Jurkat, Clone E6-1 (cell line): ENCODE measurements around the gene RIMKLB.
"Not testable (repeated sequence)": the region's sequence is repeated elsewhere in the genome, so short reads cannot be mapped to it uniquely, and the experiment has no call there.

Experiments
- DNase-seq: peaks from one replicate; pipeline ENCODE4 v3.0.0-alpha.2; 2011; ENCODE audit warnings: low read depth, low spot score
- H3K4me3 ChIP-seq: 2 replicates; pipeline ENCODE4 v1.5.1; 2011; ENCODE audit warnings: mild to moderate bottlenecking, low read length, control low read depth, moderate library complexity

Gene RIMKLB

DNA sequence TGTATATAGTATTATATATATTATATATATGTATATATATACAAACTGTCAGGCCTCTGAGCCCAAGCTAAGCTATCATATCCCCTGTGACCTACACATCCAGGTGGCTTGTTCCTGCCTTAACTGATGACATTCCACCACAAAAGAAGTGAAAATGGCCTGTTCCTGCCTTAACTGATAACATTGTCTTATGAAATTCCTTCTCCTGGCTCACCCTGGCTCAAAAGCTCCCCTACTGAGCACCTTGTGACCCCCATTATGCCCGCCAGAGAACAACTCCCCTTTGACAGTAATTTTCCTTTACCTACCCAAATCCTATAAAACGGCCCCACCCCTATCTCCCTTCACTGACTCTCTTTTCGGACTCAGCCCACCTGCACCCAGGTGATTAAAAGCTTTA lies 107.0 kb downstream of the RIMKLB start:
- not testable (repeated sequence) for H3K4me3 ChIP-seq, DNase-seq

DNA sequence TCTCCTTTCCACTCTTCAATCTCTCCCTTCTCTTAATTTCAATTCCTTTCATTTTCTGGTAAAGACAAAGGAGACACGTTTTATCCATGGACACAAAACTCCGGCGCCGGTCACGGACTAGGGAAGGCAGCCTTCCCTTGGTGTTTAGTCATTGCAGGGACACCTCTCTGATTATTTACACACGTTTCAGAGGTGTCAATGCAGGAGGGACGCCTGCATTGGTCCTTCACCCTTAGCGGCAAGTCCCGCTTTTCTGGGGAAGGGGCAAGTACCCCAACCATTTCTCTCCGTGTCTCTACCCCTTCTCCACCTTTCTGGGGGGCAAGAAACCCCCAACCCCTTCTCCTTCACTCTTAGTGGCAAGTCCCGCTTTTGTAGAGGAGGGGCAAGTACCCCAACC lies 107.7 kb downstream of the RIMKLB start:
- not testable (repeated sequence) for DNase-seq, H3K4me3 ChIP-seq

GRCh38 chr12:8807084-8807483 lies 109.3 kb downstream of the RIMKLB start:
- not testable (repeated sequence) for DNase-seq, H3K4me3 ChIP-seq

DNA sequence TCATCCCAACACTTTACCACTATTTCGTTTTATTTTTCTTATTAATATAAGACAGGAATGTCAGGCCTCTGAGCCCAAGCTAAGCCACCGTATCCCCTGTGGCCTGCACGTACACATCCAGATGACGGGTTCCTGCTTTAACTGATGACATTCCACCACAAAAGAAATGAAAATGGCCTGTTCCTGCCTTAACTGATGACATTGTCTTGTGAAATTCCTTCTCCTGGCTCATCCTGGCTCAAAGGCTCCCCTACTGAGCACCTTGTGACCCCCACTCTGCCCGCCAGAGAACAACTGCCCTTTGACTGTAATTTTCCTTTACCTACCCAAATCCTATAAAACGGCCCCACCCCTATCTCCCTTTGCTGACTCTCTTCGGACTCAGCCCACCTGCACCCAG lies 112.3 kb downstream of the RIMKLB start:
- DNase-seq, H3K4me3 ChIP-seq: not testable (repeated sequence)

DNA sequence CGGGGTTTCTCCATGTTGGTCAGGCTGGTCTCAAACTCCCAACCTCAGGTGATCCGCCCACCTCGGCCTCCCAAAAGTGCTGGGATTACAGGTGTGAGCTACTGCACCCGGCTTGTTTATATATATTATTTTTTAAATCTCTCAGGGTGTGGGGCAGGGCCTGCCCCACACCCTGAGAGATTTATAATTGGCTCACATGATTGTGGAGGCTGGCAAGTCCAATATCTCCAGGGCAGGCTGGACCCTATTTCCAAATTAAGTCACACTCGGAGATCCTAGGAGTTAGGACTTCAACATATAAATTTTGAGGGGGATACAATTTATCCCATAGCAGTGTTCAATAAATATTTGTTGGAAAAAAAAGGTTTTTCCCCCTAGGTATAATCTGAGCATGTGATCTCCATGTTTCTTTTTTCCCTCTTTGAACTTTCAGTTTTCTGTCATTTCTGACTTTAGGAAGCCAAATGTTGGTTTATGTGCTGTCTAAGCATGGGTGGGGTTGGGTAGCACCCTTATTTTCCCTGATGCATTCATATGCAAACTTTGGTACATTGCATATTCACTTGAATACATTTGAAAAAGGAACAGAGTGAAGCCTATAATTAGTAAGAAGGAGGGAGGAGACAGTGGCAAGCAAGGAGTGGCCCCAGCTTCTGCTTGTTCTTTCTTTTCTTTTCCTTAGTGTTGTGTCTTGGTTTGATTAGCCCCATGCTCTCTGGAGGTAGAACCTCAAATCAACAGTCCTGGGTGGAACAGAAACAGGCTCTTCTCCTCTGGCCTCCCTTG lies 116.0 kb downstream of the RIMKLB start:
- no peak for DNase-seq

GRCh38 chr12:8816448-8817050 lies 118.8 kb downstream of the RIMKLB start:
- no peak for DNase-seq
- H3K4me3 ChIP-seq: no peak overlapping the region

More for the DNA sequence above, 116.0 kb downstream of the RIMKLB start:
- H3K4me3 ChIP-seq: no peak overlapping the region

- no peak for DNase-seq
- H3K4me3 ChIP-seq: no peak overlapping the region
Measured at GRCh38 chr12:8817856-8818255, 120.1 kb downstream of the RIMKLB start.

GRCh38 chr12:8818526-8818925 lies 120.7 kb downstream of the RIMKLB start:
- no peak overlapping the region for H3K4me3 ChIP-seq

GRCh38 chr12:8819666-8819980 lies 121.8 kb downstream of the RIMKLB start:
- no peak for DNase-seq
- no peak overlapping the region for H3K4me3 ChIP-seq

More at GRCh38 chr12:8818526-8818925, 120.7 kb downstream of the RIMKLB start:
- no peak for DNase-seq

- H3K4me3 ChIP-seq, DNase-seq: not testable (repeated sequence)
Measured at GRCh38 chr12:8820676-8821407, 123.1 kb downstream of the RIMKLB start.

DNA sequence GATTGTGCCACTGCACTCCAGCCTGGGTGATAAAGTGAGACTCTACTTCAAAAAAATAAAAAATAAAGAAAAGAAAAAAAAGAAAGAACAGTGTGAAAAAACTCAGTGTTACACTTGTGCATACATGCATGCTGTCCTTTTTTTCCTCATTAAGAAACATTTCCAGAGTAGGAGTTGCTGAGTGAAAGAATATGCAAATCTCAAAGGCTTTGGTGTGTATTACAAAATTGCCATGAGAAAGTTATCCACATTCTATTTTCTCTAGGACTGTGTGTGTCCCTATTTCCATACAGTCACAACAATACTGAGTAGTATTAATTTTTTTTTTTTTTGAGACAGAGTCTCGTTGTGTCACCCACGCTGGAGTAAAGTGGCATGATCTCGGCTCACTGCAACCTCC lies 123.8 kb downstream of the RIMKLB start:
- DNase-seq: no peak
- no peak overlapping the region for H3K4me3 ChIP-seq

GRCh38 chr12:8822298-8822697 lies 124.5 kb downstream of the RIMKLB start, which contains the start of gene A2ML1:
Gene A2ML1 (plus strand): TSS chr12:8822621. CDS start chr12:8822652, 31 bp downstream.
- DNase-seq: no peak
- H3K4me3 ChIP-seq: no peak within 1 kb of the TSS

- H3K4me3 ChIP-seq: no peak overlapping the region
- no peak for DNase-seq
Measured at GRCh38 chr12:8823565-8824300, 125.9 kb downstream of the RIMKLB start.

DNA sequence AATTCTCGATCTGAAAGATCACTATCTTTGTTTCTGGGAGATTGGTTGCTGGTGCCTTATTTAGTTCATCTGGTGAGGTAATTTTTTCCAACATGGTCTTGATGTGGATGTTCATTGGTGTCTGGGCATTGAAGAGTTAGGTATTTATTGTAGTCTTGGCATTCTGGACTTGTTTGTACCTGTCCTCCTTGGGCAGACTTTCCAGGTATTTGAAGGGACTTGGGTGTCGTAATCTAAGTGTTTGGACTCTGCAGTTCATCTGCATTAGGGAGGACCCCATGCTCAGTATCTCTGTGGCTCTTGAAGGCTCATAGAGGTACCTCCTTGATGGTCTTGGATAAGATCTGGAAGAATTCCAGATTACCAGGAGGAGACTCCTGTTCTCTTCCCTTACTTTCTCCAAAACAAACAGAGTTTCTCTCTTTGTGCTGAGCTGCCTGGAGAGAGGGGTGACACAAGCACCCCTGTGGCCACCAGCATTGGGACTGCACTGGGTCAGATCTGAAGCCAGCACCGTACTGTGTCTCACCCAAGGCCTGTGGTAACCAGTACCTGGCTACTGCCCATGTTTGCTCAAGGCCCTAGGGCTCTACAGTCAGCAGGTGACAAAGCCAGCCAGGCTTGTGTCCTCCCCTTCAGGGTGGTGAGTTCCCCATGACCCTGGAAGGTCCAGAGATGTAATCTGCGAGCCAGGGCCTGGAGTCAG lies 129.9 kb downstream of the RIMKLB start:
- no peak for DNase-seq
- no peak overlapping the region for H3K4me3 ChIP-seq

GRCh38 chr12:8828257-8829124 lies 130.7 kb downstream of the RIMKLB start:
- H3K4me3 ChIP-seq: no peak overlapping the region
- no peak for DNase-seq

GRCh38 chr12:8829125-8829518 lies 131.3 kb downstream of the RIMKLB start:
- no peak overlapping the region for H3K4me3 ChIP-seq
- DNase-seq: no peak

DNA sequence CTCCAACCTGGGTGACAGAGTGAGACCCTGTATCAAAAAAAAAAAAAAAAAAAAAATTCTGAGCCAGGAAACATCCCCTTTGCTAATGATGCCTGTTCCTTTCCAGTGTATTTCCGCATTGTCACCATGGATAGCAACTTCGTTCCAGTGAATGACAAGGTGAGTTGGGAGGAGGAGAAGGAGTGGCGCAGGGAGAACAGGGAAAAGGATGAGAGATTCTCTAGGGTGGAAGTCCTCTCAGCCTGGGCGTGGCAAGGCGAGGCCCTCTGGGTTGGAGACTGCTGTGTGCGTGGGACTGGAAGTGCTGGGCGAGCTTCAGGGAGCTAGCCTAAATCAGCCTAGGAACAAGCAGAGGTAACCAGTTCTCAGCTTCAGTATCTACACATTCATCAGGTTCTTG lies 131.8 kb downstream of the RIMKLB start:
- H3K4me3 ChIP-seq: no peak overlapping the region
- no peak for DNase-seq

GRCh38 chr12:8831116-8831515 lies 133.3 kb downstream of the RIMKLB start:
- DNase-seq: no peak
- no peak overlapping the region for H3K4me3 ChIP-seq
